NCI-H2227 (cell line): ENCODE data around the gene ADIPOQ.
"Not testable (repeated sequence)": the region's sequence is repeated elsewhere in the genome, so short reads cannot be mapped to it uniquely, and the experiment has no call there.

Experiments used
- DNase-seq: peaks from one replicate; lab custom pipeline; 2025; ENCODE audit not compliant: unreplicated experiment; lab: John Stamatoyannopoulos, UW

The ADIPOQ gene

GRCh38 chr3:186901135-186901734, 58.7 kb downstream of the ADIPOQ start:
- DNase-seq: no peak

DNA sequence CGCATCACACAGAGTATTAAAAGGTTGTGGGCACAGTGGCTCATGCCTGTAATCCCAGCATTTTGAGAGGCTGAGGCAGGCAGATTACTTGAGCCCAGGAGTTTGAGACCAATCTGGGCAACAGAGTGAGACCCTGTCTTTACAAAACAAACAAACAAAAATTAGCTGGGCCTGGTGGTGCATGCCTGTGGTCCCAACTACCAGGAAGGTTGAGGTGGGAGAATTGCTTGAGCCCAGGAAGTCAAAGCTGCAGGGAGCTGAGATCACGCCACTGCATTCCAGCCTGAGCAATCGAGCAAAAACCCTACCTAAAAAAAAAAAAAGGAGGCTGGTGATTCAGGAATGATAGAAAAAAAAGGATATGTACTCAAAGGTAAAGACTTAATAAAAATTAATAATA, 59.6 kb downstream of the ADIPOQ start:
- DNase-seq: no peak

- DNase-seq: no peak
Observed at GRCh38 chr3:186902713-186903112, 60.2 kb downstream of the ADIPOQ start.

DNA sequence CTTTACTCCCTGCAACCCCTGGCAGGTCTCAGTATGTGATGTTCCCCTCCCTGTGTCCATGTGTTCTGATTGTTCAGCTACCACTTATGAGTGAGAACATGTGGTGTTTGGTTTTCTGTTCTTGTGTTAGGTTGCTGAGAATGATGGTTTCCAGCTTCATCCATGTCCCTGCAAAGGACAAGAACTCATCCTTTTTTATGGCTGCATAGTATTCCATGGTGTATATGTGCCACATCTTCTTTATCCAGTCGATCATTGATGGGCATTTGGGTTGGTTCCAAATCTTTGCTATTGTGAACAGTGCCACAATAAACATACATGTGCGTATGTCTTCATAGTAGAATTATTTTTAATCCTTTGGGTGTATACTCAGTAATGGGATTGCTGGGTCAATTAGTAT, 61.2 kb downstream of the ADIPOQ start:
- DNase-seq: not testable (repeated sequence)

GRCh38 chr3:186907075-186907474, 64.6 kb downstream of the ADIPOQ start:
- DNase-seq: not testable (repeated sequence)
